Heart right ventricle (tissue), 16 donors: ENCODE results near the gene CD300H. TPM values are rescaled to one million over a fixed set of nuclear protein-coding genes. Genes with fewer than 3 reads are reported as not detected.

Source experiments
- ATAC-seq, 8 donors: fragments of 200-7000 bp; cut with Tn5 transposase; one replicate each; pipeline ENCODE4 v1.9.1; 2020; ENCODE audit warnings: mild to moderate bottlenecking in 8 of 8, moderate library complexity in 8 of 8, moderate number of reproducible peaks in 1 of 8
- DNase-seq, 2 donors: peaks; one replicate each; pipeline ENCODE4 v3.0.0-alpha.2; 2020
- H3K27ac ChIP-seq, 10 donors: fragments of 200-600 bp; sonication (generic) in 2 of 10; one replicate each; pipeline versions ENCODE4 v1.5.0 to v1.8.0; 2020 to 2022; ENCODE audit warnings: mild to moderate bottlenecking in 3 of 10
- H3K27me3 ChIP-seq, 7 donors: fragments of 200-600 bp; one replicate each; pipeline ENCODE4 v1.8.0; 2021 to 2022; ENCODE audit warnings: mild to moderate bottlenecking in 2 of 7
- H3K36me3 ChIP-seq, 9 donors: fragments of 200-600 bp; sonication (generic) in 1 of 9; one replicate each; pipeline versions ENCODE4 v1.5.0 to v1.8.0; 2020 to 2022; ENCODE audit warnings: mild to moderate bottlenecking in 2 of 9
- H3K4me1 ChIP-seq, 9 donors: fragments of 200-600 bp; sonication (generic) in 1 of 9; one replicate each; pipeline versions ENCODE4 v1.5.0 to v1.8.0; 2020 to 2022; ENCODE audit warnings: mild to moderate bottlenecking in 4 of 9
- H3K4me3 ChIP-seq, 10 donors: fragments of 200-600 bp; sonication (generic) in 2 of 10; one replicate each; pipeline versions ENCODE4 v1.5.0 to v1.8.0; 2020 to 2022; ENCODE audit warnings: mild to moderate bottlenecking in 7 of 10, moderate library complexity in 2 of 10
- H3K9me3 ChIP-seq, 11 donors: fragments of 200-600 bp in 10 of 11; sonication (generic) in 2 of 11; one replicate each; pipeline versions ENCODE4 v1.5.0 to v1.8.0; 2013 to 2022; ENCODE audit warnings: mild to moderate bottlenecking in 2 of 11, control low read depth in 1 of 11, moderate library complexity in 1 of 11
- WGBS, 2 donors: extraction: QIAGEN DNeasy Blood & Tissue Kit; methylation state at CpG; one replicate each; pipeline ENCODE4 v1.1.7; 2013; ENCODE audit warnings: inconsistent platforms in 1 of 2; 5-methylcytosine and 5-hydroxymethylcytosine counted together
- intact Hi-C, 10 donors: fragments of 100-400 bp; cut with DNase I; formaldehyde crosslinking; loops; one replicate each; pipeline versions ENCODE4 v1.11.1 to v1.14.2; 2022
- polyA plus RNA-seq, 2 donors: library from polyadenylated mRNA; stranded (reverse); fragments of 200-250 nt; gene quantifications; one replicate each; pipeline ENCODE4 v1.2.3, GENCODE V29; 2013
- total RNA-seq, 10 donors: library from RNA; stranded (reverse); fragmentation: NEBNext Ultra II Directional in 3 of 10; extraction: Animal tissue kit (Norgen Biotek cat#: 25700) in 3 of 10; gene quantifications; one replicate each; pipeline versions ENCODE4 v1.2.1 to v1.2.4, GENCODE V29; 2021 to 2023
- TF ChIP-seq, protein P1 (sequence below), 9 donors: fragments of 200-600 bp; sonication (generic) in 2 of 9; IDR thresholded peaks; one replicate each; pipeline versions ENCODE4 v1.5.0 to v1.8.0; 2021 to 2022; ENCODE audit warnings: antibody characterized with exemption in 9 of 9, mild to moderate bottlenecking in 5 of 9, moderate library complexity in 1 of 9
- donor health status: Arrhythmogenic right ventricular cardiomyopathy.
- donor health status: ischemic (EF 13 %, LVEDD 7.1; RV severe dilation, severe dysfunction).
- donor health status: healthy with polysubstance abuse.
- donor health status: DM: no; HTN: yes; CAD: no.
- donor health status: DM: no; HTN: no; CAD: no.
- donor health status: ischemic (EF 25% LVEDD 6.9; RV normal size, moderate dysfunction).
- donor health status: ischemic (EF 25% LVEDD 5.7; RV mildly dilated, moderate dysfunction).
- donor health status: healthy.
- donor health status: DM: yes; HTN: yes; CAD: no.
- donor health status: Ischemic cardiomyopathy.
- donor health status: ischemic (EF 35%, LVEDD 5.7; RV mildly dilated, moderate dysfunction).
- donor health status: nonischemic (EF 11% LVEDD 7.7; RV severe dilation, severe dysfunction).
- donor health status: DM: yes; HTN: yes; CAD: no.
- donor health status: PGD.
- donor health status: ischemic (EF 29% LVEDD 5.4; RV normal size, mild dysfunction).
- donor health status: nonischemic (EF 23%, LVEDD 6.1; RV moderate dilation, normal function).

CD300H gene
- total and polyA plus RNA-seq, 12 donors: 0.49 to 0.97 TPM; not detected in 10

DNA sequence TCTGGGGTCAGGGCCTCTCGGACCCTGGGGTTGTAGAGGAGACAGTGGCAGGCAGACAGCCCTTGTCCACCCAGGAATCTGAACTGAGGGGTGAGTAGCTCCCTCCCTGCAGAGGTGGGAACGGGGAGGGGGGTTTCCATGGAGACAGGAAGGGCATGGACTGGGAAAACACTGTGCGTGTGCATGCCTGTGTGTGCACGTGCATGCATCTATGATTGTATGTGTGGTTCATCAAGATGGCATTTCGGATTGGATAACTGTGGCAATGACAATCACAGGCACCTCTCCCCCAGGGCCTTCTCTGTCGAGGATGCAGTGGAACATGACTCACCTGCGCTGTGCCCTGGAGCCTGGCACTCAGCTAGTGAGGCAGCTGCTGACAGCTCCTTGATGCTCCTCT lies 15.3 kb downstream of the CD300H start:
- Histone ChIP-seq H3K27me3 (peaks cover 0 to 26% (median 23%) of the 10 kb centered on the region in 7 donors), H3K36me3 (no peaks in the 10 kb centered on the region), H3K27ac (no peak overlapping the region), H3K4me1 (peaks cover 0 to 9% (median 0%) of the 10 kb centered on the region in 9 donors), H3K9me3 (no peaks in the 10 kb centered on the region), H3K4me3 (no peak overlapping the region)
- TF ChIP-seq, protein P1, sequence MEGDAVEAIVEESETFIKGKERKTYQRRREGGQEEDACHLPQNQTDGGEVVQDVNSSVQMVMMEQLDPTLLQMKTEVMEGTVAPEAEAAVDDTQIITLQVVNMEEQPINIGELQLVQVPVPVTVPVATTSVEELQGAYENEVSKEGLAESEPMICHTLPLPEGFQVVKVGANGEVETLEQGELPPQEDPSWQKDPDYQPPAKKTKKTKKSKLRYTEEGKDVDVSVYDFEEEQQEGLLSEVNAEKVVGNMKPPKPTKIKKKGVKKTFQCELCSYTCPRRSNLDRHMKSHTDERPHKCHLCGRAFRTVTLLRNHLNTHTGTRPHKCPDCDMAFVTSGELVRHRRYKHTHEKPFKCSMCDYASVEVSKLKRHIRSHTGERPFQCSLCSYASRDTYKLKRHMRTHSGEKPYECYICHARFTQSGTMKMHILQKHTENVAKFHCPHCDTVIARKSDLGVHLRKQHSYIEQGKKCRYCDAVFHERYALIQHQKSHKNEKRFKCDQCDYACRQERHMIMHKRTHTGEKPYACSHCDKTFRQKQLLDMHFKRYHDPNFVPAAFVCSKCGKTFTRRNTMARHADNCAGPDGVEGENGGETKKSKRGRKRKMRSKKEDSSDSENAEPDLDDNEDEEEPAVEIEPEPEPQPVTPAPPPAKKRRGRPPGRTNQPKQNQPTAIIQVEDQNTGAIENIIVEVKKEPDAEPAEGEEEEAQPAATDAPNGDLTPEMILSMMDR (IDR thresholded peaks at IDR 0.05): no peak
- WGBS, 2 donors: 46 to 49% methylated on average over 7 of the region's 7 CpGs
- DNase-seq (no peak), ATAC-seq (no peak)
- intact Hi-C loops: no loop called here

GRCh38 chr17:74550602-74551001 lies 16.7 kb downstream of the CD300H start:
- ATAC-seq (no peak), DNase-seq (no peak)
- no peaks in the 10 kb centered on the region for H3K9me3 ChIP-seq
- peaks cover 0 to 7% (median 0%) of the 10 kb centered on the region in 9 donors for H3K4me1 ChIP-seq
- TF ChIP-seq, protein P1 (IDR thresholded peaks at IDR 0.05): no peak
- peaks cover 0 to 26% (median 23%) of the 10 kb centered on the region in 7 donors for H3K27me3 ChIP-seq
- intact Hi-C loops: no loop called here
- H3K4me3 ChIP-seq: no peak overlapping the region
- H3K36me3 ChIP-seq: no peaks in the 10 kb centered on the region
- 76 to 77% methylated on average over 15 of the region's 15 CpGs for WGBS, 2 donors
- H3K27ac ChIP-seq: no peak overlapping the region

- Histone ChIP-seq H3K4me3 (no peak overlapping the region), H3K27ac (no peak overlapping the region), H3K4me1 (no peaks in the 10 kb centered on the region), H3K27me3 (peaks cover 0 to 26% (median 23%) of the 10 kb centered on the region in 7 donors), H3K36me3 (no peaks in the 10 kb centered on the region), H3K9me3 (no peaks in the 10 kb centered on the region)
- DNase-seq (no peak), ATAC-seq (no peak)
- TF ChIP-seq, protein P1 (IDR thresholded peaks at IDR 0.05): no peak
- WGBS, 2 donors: 80% methylated on average over 7 of the region's 7 CpGs
- intact Hi-C loops: no loop called here
Observed at GRCh38 chr17:74549343-74549742, 18.0 kb downstream of the CD300H start.

GRCh38 chr17:74547736-74548135 lies 19.6 kb downstream of the CD300H start:
- Histone ChIP-seq H3K4me1 (no peaks in the 10 kb centered on the region), H3K27me3 (peaks cover 0 to 26% (median 16%) of the 10 kb centered on the region in 7 donors)

More at GRCh38 chr17:74547736-74548135, 19.6 kb downstream of the CD300H start:
- WGBS, 2 donors: 69 to 78% methylated on average over 3 of the region's 3 CpGs
- TF ChIP-seq, protein P1 (IDR thresholded peaks at IDR 0.05): no peak
- no peak overlapping the region for H3K27ac ChIP-seq
- no peak overlapping the region for H3K4me3 ChIP-seq
- no peak for DNase-seq
- no peaks in the 10 kb centered on the region for H3K9me3 ChIP-seq
- intact Hi-C loops: no loop called here
- no peak for ATAC-seq
- no peaks in the 10 kb centered on the region for H3K36me3 ChIP-seq
